ENCODE measurements around the gene VSX1.

The VSX1 gene

DNA sequence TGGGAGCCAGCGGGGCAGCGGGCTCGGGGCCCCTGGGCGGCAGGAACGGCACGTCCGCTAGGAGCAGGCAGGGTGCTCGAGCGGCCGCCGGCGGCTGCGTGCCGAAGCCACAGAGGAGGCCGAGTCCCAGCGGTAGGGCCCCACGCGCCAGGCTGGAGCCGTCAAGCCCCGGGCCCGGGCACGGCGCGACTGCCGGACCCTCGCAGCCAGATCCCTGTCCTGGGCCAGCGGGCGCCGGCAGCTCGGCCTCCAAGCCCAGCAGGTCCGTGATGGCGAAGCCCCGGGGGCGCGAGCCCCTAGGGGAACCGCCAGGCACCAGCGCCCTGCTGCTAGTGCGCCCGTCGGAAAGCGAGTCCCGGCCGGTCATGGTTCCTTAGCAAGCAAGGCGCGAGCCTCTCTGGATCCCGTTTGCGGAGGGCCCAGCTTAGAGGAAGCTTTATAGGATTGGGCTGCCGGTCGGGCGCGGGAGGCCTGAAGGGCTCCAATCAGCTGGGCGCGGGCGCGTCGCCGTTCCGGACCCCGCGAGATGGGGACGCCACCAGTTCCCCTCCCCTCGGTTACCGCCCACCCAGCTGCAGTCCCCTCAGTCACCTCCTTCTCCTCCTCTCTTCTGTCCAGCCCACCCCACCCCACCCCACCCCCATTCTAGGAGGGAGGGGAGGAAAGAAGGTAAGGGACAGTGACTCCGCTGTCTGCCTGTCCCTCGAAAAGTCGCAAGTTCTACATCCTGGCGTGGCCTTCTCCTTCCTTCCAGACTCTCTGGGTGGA is at the start of gene VSX1:
Gene VSX1, minus strand, starts transcription at position 412 of the 768 bp plus-strand sequence. Its CDS starts 45 bp downstream, at position 367.
- H3K27ac ChIP-seq (ENCODE audit: low read depth, low read length), result no peak within 1 kb of the TSS
- peaks cover 61 to 95% (median 72%) of the 10 kb centered on the region in 5 donors for H3K27me3 ChIP-seq (ENCODE audit: control insufficient read depth in 5 of 5, insufficient read depth in 4 of 5, low read length in 5 of 5)
- peaks cover 0 to 28% (median 10%) of the 10 kb centered on the region in 5 donors for H3K4me1 ChIP-seq (ENCODE audit: control insufficient read depth in 5 of 5, insufficient read depth in 5 of 5, low read length in 5 of 5)
- H3K9me3 ChIP-seq (ENCODE audit: control insufficient read depth in 5 of 5, low read length in 5 of 5), result no peaks in the 10 kb centered on the region
- H3K4me3 ChIP-seq (ENCODE audit: low read depth in 1 of 5, low read length in 5 of 5), result no peak within 1 kb of the TSS
- no peak within 1 kb of the TSS for H3K9ac ChIP-seq (ENCODE audit: low read length in 5 of 5)
- no peaks in the 10 kb centered on the region for H3K36me3 ChIP-seq (ENCODE audit: control insufficient read depth in 5 of 5, insufficient read depth in 5 of 5, low read length in 5 of 5)

DNA sequence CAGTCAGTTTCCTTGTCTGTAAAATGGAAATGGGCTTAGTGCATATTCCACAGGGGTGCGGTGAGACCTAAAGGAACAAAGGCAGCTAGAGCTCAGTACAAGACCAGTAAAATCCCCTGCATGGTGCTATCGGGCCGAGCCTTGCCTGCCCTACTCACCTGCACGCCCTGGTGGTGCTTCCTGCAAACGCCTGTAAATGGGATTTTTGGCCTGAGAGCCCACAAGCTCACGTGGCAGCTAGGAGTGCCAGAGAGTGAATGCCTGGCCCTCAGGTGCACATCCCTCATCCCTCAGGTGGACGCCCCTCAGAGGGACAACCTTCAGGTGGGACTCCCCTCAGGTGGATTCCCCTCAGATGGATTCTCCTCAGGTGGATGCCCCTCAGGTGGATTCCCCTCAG is 48.0 kb upstream of the VSX1 start:
- Histone ChIP-seq H3K4me1 (ENCODE audit: control insufficient read depth in 5 of 5, insufficient read depth in 5 of 5, low read length in 5 of 5) (no peaks in the 10 kb centered on the region), H3K9ac (ENCODE audit: low read length in 5 of 5) (no peak overlapping the region), H3K27me3 (ENCODE audit: control insufficient read depth in 5 of 5, insufficient read depth in 4 of 5, low read length in 5 of 5) (peaks cover 0 to 11% (median 5%) of the 10 kb centered on the region in 5 donors), H3K27ac (ENCODE audit: low read depth, low read length) (no peak overlapping the region), H3K9me3 (ENCODE audit: control insufficient read depth in 5 of 5, low read length in 5 of 5) (peaks cover 0 to 5% (median 3%) of the 10 kb centered on the region in 5 donors), H3K36me3 (ENCODE audit: control insufficient read depth in 5 of 5, insufficient read depth in 5 of 5, low read length in 5 of 5) (no peaks in the 10 kb centered on the region), H3K4me3 (ENCODE audit: low read depth in 1 of 5, low read length in 5 of 5) (no peak overlapping the region)

DNA sequence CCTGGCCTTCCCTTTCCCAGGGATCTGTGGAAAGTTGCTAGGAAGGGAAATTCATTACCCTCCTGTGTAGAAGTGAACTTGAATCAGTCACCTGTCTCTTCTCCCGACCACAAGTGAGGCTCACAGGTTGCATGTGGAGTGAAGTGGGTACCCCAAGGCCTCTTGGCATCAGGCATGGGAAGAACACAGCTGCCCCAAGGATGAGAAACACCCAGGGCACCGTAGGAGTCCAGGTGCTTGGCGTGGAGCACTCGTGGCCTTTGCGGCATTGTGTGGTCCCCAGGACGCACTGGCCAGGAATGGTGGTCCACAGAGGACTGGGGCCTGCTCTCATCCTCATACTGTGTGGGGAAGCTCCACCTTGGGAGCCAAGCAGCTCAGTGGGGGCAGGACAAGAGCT is 47.5 kb upstream of the VSX1 start:
- peaks cover 0 to 5% (median 3%) of the 10 kb centered on the region in 5 donors for H3K9me3 ChIP-seq (ENCODE audit: control insufficient read depth in 5 of 5, low read length in 5 of 5)
- no peak overlapping the region for H3K27ac ChIP-seq (ENCODE audit: low read depth, low read length)
- H3K4me1 ChIP-seq (ENCODE audit: control insufficient read depth in 5 of 5, insufficient read depth in 5 of 5, low read length in 5 of 5), result no peaks in the 10 kb centered on the region
- H3K4me3 ChIP-seq (ENCODE audit: low read depth in 1 of 5, low read length in 5 of 5), result no peak overlapping the region
- H3K27me3 ChIP-seq (ENCODE audit: control insufficient read depth in 5 of 5, insufficient read depth in 4 of 5, low read length in 5 of 5), result peaks cover 0 to 11% (median 5%) of the 10 kb centered on the region in 5 donors
- H3K36me3 ChIP-seq (ENCODE audit: control insufficient read depth in 5 of 5, insufficient read depth in 5 of 5, low read length in 5 of 5), result no peaks in the 10 kb centered on the region
- no peak overlapping the region for H3K9ac ChIP-seq (ENCODE audit: low read length in 5 of 5)

DNA sequence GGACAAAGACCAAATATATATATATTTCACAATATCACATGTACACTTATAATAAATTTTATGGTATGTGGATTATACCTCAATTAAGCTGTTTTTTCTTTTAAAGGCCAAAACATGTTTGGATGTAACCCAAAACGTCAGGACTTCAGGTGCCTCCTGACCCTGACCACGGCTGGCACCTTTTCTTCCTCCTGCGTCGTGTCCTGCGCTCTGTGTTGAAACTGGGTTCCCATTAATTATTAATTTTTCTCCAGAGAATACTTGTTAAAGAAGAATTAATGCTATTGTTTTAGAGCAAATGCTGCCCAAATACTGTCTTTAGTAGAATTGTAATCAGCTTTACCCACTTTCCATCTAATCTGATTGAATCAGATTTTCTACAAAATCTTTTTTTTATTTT is 46.7 kb upstream of the VSX1 start:
- peaks cover 0 to 11% (median 5%) of the 10 kb centered on the region in 5 donors for H3K27me3 ChIP-seq (ENCODE audit: control insufficient read depth in 5 of 5, insufficient read depth in 4 of 5, low read length in 5 of 5)
- H3K4me1 ChIP-seq (ENCODE audit: control insufficient read depth in 5 of 5, insufficient read depth in 5 of 5, low read length in 5 of 5), result no peaks in the 10 kb centered on the region
- no peak overlapping the region for H3K27ac ChIP-seq (ENCODE audit: low read depth, low read length)
- no peak overlapping the region for H3K9ac ChIP-seq (ENCODE audit: low read length in 5 of 5)
- no peaks in the 10 kb centered on the region for H3K36me3 ChIP-seq (ENCODE audit: control insufficient read depth in 5 of 5, insufficient read depth in 5 of 5, low read length in 5 of 5)
- no peak overlapping the region for H3K4me3 ChIP-seq (ENCODE audit: low read depth in 1 of 5, low read length in 5 of 5)
- peaks cover 0 to 5% (median 3%) of the 10 kb centered on the region in 5 donors for H3K9me3 ChIP-seq (ENCODE audit: control insufficient read depth in 5 of 5, low read length in 5 of 5)

DNA sequence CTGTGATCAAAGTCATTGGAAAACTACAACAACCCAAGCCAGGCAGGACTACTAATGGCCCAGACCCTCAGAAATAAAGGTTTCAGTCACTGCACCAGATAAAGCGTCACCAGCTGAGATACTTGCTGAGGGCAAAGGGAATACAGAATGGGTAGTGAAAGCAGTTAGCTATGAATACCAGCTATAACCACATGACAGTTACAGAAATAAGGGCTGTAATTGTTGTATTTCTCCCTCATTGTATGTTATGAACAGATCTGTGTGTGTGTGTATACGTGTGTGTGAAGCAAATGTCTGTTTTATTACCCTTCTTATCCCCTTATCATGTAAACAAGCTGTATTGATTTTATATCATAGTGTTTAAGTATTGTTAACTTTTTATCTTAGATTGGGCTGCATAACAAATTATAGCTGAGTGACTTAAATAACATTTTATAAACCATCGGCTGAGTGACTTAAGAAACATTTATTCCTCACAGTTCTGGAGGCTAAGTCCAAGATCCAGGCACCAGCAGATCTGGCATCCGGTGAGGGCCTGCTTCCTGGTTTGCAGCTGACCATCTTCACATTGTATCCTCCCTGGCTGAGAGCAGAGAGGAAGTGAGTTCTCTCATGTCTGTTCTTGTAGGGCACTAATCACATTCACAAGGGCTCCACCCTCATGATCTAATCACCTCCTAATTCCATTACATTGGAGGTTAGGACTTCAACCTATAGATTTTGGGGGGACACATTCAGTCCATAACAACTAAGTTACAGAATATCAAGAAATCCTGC is 46.0 kb upstream of the VSX1 start:
- no peak overlapping the region for H3K9ac ChIP-seq (ENCODE audit: low read length in 5 of 5)
- H3K4me1 ChIP-seq (ENCODE audit: control insufficient read depth in 5 of 5, insufficient read depth in 5 of 5, low read length in 5 of 5), result no peaks in the 10 kb centered on the region
- H3K4me3 ChIP-seq (ENCODE audit: low read depth in 1 of 5, low read length in 5 of 5), result no peak overlapping the region
- no peak overlapping the region for H3K27ac ChIP-seq (ENCODE audit: low read depth, low read length)
- peaks cover 0 to 5% (median 3%) of the 10 kb centered on the region in 5 donors for H3K9me3 ChIP-seq (ENCODE audit: control insufficient read depth in 5 of 5, low read length in 5 of 5)
- H3K36me3 ChIP-seq (ENCODE audit: control insufficient read depth in 5 of 5, insufficient read depth in 5 of 5, low read length in 5 of 5), result no peaks in the 10 kb centered on the region
- H3K27me3 ChIP-seq (ENCODE audit: control insufficient read depth in 5 of 5, insufficient read depth in 4 of 5, low read length in 5 of 5), result peaks cover 0 to 11% (median 5%) of the 10 kb centered on the region in 5 donors

DNA sequence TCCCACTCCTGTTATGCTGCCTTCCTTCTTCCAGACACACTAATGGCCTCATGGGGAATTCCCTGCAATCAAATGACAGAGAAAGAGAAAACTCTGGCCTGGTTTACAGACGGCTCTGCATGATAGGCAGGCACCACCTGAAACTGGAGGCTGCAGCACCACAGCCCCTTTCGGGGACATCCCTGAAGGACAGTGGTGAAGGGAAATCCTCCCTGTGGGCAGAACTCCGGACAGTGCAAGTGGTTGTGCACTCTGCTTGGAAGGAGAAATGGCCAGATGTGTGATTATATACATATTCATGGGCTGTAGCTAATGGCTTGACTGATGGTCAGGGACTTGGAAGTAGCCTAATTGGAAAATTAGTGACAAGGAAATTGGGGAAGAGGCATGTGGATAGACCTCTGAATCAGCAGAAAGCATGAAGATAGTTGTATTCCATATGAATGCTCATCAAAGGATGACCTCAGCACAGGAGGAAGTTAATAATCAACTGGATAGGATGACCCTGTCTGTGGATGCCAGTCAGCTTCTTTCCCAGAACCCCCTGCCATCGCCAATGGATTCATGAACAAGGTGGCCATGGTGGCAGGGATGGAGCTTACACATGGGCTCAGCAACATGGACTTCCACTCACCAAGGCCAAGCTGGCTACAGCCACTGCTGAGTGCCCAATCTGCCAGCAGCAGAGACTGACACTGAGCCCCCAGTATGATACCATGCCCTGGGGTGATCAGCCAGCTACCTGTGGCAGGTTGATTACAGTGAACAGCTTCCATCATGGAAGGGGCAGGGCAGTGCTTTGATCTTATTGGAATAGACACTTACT is 44.5 kb upstream of the VSX1 start:
- H3K9me3 ChIP-seq (ENCODE audit: control insufficient read depth in 5 of 5, low read length in 5 of 5), result peaks cover 0 to 5% (median 3%) of the 10 kb centered on the region in 5 donors
- H3K4me1 ChIP-seq (ENCODE audit: control insufficient read depth in 5 of 5, insufficient read depth in 5 of 5, low read length in 5 of 5), result no peaks in the 10 kb centered on the region
- no peak overlapping the region for H3K4me3 ChIP-seq (ENCODE audit: low read depth in 1 of 5, low read length in 5 of 5)
- H3K27ac ChIP-seq (ENCODE audit: low read depth, low read length), result no peak overlapping the region
- H3K9ac ChIP-seq (ENCODE audit: low read length in 5 of 5), result no peak overlapping the region
- no peaks in the 10 kb centered on the region for H3K36me3 ChIP-seq (ENCODE audit: control insufficient read depth in 5 of 5, insufficient read depth in 5 of 5, low read length in 5 of 5)
- peaks cover 0 to 5% (median 1%) of the 10 kb centered on the region in 5 donors for H3K27me3 ChIP-seq (ENCODE audit: control insufficient read depth in 5 of 5, insufficient read depth in 4 of 5, low read length in 5 of 5)

DNA sequence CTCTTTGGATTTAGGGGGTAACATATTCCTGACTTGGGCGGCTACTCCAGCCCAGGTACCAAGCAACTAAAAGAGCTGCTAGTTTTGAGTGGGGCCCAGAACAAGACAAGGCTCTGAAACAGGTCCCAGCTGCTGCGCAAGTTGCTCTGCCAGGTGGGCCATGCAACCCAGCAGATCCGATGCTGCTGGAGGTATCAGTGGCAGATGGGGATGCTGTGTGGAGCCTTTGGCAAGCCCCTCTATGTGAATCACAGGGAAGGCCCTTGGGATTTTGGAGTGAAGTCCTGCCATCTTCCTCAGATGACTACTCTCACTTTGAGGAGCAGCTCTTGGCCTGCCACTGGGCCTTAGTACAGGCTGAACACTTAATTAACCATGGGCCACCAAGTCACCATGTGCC is 43.7 kb upstream of the VSX1 start:
- Histone ChIP-seq H3K36me3 (ENCODE audit: control insufficient read depth in 5 of 5, insufficient read depth in 5 of 5, low read length in 5 of 5) (no peaks in the 10 kb centered on the region), H3K27ac (ENCODE audit: low read depth, low read length) (no peak overlapping the region), H3K9me3 (ENCODE audit: control insufficient read depth in 5 of 5, low read length in 5 of 5) (peaks cover 0 to 5% (median 3%) of the 10 kb centered on the region in 5 donors), H3K4me1 (ENCODE audit: control insufficient read depth in 5 of 5, insufficient read depth in 5 of 5, low read length in 5 of 5) (no peaks in the 10 kb centered on the region), H3K27me3 (ENCODE audit: control insufficient read depth in 5 of 5, insufficient read depth in 4 of 5, low read length in 5 of 5) (peaks cover 0 to under 1% (median 0%) of the 10 kb centered on the region in 5 donors), H3K9ac (ENCODE audit: low read length in 5 of 5) (no peak overlapping the region), H3K4me3 (ENCODE audit: low read depth in 1 of 5, low read length in 5 of 5) (no peak overlapping the region)

DNA sequence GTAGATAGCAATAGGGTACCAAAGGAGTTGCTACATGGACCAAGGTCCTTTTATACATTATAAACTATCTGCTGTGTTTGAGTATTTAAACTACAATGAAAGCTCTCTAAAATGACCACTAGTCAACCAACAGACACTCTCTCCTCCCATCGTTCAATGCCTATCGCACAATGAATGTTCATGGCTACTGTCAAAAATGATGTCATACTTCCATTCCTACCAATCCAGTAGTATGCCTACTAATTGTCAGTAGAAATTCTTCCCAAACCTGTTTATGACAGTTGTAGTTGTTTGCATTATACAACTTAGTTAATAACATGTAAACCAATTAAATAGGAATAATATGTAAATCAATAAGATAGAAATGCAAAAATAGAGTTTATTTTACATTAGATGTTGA is 39.0 kb upstream of the VSX1 start:
- Histone ChIP-seq H3K27ac (ENCODE audit: low read depth, low read length) (no peak overlapping the region), H3K27me3 (ENCODE audit: control insufficient read depth in 5 of 5, insufficient read depth in 4 of 5, low read length in 5 of 5) (peaks cover 0 to 7% (median 0%) of the 10 kb centered on the region in 5 donors), H3K9me3 (ENCODE audit: control insufficient read depth in 5 of 5, low read length in 5 of 5) (peaks cover 0 to 3% (median 0%) of the 10 kb centered on the region in 5 donors), H3K9ac (ENCODE audit: low read length in 5 of 5) (no peak overlapping the region), H3K4me1 (ENCODE audit: control insufficient read depth in 5 of 5, insufficient read depth in 5 of 5, low read length in 5 of 5) (peaks cover 0 to 4% (median 0%) of the 10 kb centered on the region in 5 donors), H3K4me3 (ENCODE audit: low read depth in 1 of 5, low read length in 5 of 5) (no peak overlapping the region), H3K36me3 (ENCODE audit: control insufficient read depth in 5 of 5, insufficient read depth in 5 of 5, low read length in 5 of 5) (no peaks in the 10 kb centered on the region)

DNA sequence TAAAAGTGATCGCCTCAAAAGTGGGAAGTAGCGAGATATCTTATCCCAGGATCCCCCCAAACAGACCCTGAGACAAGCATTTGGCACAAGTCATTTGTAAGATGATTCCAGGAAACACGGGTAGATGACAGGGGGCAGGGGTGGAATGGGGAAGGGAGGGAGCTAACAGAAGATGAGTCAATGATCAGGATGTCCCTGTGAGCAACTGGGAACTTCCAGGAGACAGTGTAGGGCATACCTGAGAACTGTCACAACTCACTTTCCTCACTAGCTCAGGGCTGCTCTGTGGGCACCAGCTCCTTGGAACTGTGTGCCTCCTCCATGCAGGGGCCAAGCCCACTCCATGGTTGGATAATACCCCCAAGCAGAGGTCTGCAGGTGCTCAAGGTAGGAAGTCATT is 38.5 kb upstream of the VSX1 start:
- Histone ChIP-seq H3K27ac (ENCODE audit: low read depth, low read length) (no peak overlapping the region), H3K9ac (ENCODE audit: low read length in 5 of 5) (no peak overlapping the region), H3K4me3 (ENCODE audit: low read depth in 1 of 5, low read length in 5 of 5) (no peak overlapping the region), H3K27me3 (ENCODE audit: control insufficient read depth in 5 of 5, insufficient read depth in 4 of 5, low read length in 5 of 5) (peaks cover 0 to 7% (median 0%) of the 10 kb centered on the region in 5 donors), H3K9me3 (ENCODE audit: control insufficient read depth in 5 of 5, low read length in 5 of 5) (peaks cover 0 to 3% (median 0%) of the 10 kb centered on the region in 5 donors), H3K36me3 (ENCODE audit: control insufficient read depth in 5 of 5, insufficient read depth in 5 of 5, low read length in 5 of 5) (no peaks in the 10 kb centered on the region), H3K4me1 (ENCODE audit: control insufficient read depth in 5 of 5, insufficient read depth in 5 of 5, low read length in 5 of 5) (peaks cover 0 to 4% (median 0%) of the 10 kb centered on the region in 5 donors)
